ENCODE results near the gene D2HGDH.
"Not testable (repeated sequence)": the region's sequence is repeated elsewhere in the genome, so short reads cannot be mapped to it uniquely, and the experiment has no call there.

The D2HGDH gene

GRCh38 chr2:241768850-241769249 lies 34.4 kb downstream of the D2HGDH start:
- no peak for DNase-seq

- DNase-seq: no peak
These were observed 35.4 kb downstream of the D2HGDH start for GRCh38 chr2:241769819-241770184.

GRCh38 chr2:241770185-241770935 lies 35.9 kb downstream of the D2HGDH start:
- no peak for DNase-seq

DNA sequence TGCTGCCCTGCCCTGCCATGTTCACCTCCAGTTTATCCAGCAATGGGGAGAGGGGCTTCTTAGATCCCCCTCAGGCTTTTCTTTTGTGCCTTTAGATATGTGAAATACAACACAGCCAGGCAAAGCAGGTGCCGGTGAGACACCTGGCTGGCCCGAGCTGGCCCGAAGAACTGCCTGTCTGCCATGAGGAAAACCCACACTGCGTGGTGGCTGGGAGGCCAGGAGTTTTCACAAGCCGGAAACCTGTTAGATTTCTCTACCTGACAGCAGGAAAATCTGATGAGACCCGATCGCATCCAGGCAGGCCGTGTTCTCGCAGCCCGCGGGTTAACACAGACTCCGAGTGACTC lies 36.5 kb downstream of the D2HGDH start:
- no peak for DNase-seq

GRCh38 chr2:241771286-241772062 lies 37.0 kb downstream of the D2HGDH start:
- DNase-seq: no peak

GRCh38 chr2:241772063-241772499 lies 37.7 kb downstream of the D2HGDH start:
- DNase-seq: no peak

GRCh38 chr2:241773511-241774418 lies 39.3 kb downstream of the D2HGDH start:
- DNase-seq: no peak

DNA sequence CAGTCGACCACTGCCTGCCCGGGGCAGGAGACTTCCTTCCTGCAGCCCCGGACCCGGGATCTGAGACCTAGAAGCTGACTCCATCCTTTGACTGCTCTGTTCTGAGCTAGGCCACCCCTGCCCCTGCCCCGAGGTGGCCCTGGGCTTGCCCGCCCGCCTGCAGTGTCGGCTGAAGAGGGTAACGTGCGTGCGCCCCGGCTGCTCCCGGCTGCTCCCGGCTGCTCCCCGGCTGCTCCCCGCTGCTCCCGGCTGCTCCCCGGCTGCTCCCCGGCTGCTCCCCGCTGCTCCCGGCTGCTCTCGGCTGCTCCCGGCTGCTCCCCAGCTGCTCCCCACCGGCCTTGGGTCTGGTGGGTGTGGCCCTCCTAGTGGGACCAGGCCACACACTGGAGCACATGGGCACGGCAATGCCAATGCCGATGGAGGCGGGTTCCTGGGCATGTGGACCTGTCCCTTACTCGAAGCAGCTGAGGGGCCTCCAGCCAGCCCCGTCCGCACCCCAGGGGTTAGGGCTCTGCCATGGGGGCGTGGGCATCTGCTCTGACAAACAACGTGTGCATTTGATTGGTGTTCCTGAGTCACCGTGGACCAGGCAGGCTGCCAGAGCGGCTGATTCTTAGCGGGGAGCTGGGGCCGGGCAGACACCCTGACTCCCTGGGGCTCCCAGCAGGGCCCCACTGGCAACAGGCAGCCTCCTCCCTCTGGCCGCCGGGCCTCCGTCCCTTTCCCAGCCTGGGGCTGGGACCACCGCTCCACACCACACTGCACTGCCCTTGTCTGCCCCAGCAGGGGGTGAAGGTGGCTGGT lies 40.2 kb downstream of the D2HGDH start:
- DNase-seq: no peak

DNA sequence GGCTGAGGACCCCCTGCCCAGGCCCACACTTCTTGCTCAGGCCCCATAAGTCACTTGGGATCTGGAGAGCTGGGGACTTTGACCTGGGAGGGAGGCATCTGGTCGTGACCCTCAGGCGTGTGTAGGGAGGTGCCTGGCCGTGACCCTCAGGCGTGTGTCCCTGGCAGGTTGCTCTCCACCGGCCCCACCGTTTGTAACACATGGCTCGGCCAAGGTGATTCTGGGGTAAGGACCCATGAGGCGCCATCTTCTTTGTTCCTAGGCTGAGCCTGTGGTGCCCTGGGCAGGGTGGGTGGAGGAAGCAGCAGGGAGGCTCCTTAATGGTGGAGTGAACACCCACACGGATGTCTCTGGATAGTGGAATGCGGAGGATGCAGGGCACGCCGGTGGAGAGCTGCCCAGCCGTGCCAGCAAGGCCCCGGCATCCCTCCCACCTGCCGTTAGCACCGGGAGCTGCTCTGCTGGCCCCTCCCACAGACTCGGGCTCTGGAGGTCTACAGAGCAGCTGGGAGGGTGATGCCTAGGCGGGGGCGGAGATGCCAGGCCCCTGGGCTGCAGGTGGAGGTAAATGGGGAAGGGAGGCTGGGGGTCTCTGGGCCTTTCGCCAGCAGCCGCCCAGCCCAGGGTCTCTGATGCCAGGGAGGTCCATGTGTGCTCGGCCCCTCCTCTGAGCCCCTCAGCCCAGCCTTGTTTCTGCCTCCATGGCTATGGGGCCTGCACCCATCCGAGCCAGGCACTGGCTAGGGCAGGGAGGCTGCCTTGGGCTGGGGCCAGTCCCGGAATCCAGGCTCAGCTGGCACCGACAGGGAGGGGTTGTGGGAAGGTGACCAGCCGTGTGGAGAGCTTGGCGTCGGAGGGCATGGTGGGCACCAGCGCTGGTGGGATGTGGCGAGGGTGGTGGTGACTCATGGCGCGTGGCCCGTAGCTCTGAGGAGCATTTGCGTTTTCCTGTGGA lies 41.1 kb downstream of the D2HGDH start:
- DNase-seq: peak; percentile 64

DNA sequence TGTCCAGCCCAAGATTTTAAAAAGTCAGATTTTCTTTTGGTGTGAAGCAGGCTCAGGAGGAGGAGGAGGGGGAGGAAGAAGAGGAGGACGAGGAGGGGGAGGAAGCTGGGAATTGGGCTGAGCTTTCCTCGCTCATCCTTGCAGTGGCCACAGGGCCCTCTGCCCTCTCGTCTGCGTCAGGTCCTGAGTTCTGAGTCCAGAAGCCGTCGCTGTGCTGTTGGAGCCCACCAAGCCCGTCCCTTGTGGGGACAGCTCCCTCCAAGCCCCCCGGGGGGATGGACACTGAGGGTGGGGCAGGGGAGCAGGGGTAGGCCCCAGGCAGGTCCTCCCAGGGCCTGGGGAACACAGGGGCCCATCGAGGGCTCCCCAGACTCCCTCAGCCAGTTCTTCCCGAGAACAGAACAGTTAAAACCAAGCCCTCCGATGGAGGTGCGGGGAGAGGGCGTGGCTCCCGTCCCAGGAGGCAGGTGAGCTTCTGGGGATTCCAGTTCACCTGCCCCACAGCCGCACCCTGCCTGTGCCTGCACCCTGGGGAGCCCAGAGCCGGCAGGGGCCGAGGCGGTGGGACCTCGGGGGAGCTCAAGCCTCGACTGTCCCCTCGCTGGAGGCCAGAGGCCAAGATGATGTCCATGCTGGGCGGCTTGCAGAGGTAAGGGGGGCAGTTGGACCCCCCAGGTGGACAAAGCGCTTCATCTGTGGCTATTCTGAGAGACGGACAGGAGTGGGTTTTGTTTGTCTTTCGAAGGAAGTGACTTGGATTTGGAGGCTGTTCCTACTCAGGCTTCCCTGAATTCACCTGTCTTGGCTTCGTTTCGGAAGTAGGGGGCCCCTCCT lies 42.1 kb downstream of the D2HGDH start, which contains the start of gene GAL3ST2:
Gene GAL3ST2, plus strand, starts transcription at position 487 of the 834 bp plus-strand sequence. Its CDS starts 134 bp downstream, at position 621.
- no peak for DNase-seq

DNA sequence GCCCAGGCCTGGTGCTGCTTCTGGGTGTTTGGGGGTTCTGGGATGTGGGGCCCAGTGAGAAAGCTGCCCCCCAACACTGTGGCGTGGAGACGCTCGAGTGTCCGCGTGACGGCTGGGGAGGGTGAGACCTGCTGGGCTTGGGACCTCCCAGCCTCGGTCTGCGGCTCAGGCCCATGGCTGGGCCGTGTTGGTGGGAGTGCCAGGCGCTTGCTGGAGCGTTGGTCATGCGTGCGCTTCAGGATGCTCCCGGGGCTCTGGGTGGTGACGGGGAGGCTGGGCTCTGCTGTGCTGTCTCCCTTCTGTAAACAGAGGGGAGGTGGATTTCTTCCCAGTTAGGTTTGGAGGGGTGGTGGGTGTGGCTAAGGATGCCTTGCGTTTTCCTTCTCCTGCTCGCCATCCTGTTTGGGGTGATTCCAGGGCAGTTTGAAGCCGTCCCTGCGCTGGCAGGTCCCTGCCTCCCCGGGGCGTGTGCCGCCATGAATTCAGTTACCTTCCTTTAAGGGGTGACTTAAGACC lies 42.8 kb downstream of the D2HGDH start:
- no peak for DNase-seq

DNA sequence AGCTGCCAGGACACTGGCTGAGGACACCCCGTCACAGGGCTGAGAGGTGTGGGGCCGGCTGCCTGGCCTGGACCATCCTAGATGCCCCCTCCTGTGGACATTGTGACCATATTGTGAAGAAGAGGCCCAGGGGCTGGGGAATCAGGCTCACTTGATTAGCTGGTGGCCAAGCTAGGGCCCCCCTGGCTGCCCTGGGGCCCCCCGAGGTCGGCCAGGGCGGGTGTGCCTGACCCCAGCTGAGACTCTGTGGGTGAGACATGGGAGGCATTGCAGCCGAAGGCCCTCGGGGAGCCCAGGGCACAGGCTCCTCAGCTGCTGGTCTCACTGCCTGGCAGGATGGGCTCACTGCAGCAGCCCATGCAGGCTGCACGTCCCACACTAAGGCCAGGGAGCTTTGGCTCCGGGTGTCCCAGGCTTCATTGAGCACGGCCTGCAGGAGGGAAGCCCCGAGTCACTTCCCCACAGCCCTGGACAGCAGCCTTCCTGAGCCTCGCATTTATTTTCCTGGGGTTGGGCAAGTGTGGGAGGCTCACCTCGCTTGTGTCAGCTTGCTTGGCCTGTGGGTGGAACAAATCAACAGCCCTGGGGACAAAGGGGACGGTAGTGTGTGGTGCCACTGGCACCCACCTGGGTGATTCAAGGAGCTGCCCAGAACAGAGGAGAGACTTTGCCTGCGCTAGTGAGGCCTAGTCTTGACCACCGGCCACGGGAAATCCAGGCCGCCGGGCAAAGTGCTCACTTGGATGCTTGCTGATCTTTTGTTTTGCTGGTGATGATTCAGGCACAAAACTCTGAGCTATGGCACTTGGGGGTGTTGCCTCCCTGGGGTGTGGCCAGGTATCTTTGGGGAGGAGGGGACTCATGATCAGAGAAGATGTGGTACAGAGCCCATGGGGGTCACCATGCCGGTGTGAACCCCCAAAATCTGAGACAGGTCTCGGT lies 43.5 kb downstream of the D2HGDH start:
- no peak for DNase-seq

DNA sequence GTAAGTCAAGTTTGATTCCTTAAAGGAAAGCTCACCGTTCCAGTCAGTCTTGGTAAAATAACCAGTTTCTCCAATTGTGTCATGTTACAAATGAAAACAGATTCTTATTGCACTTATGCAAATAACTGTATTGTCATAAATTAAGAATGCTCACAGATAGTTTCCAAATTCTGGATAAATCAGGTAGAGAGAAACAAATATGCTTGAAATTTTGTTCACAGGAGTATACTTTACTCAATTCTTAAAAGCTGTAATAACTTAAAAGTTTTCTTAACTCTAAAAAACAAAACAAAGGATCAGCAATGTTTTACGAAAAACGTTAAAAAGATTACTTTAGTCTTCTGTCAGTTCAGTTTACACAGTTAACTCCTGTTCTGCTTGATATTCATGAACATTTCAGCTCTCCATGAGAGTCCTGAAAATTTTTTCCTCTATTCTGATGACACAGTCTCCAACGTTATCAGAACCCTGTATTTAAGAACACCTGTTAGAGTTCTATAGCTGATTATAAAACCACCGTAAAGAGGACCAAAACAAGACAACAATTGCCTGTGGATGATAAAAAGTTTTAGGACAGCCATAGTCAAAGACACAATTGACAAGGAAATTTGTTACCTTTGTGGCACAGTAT lies 46.6 kb downstream of the D2HGDH start:
- DNase-seq: no peak

DNA sequence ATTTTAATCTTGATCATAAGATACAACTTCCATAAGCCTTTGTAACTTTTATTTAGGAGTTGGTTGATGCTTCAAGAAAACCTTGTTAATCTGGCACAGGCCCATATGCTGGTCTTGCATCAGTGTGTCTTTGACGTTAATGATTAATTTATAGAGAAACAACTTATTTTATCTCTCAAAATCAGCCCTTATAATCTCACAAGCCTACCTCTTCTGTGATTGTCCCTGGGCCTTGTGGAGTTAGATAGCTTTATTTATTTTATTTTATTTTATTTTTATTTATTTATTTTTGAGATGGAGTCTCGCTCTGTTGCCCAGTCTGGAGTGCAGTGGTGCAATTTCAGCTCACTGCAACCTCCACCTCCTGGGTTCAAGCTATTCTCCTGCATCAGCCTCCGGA lies 47.6 kb downstream of the D2HGDH start:
- not testable (repeated sequence) for DNase-seq

DNA sequence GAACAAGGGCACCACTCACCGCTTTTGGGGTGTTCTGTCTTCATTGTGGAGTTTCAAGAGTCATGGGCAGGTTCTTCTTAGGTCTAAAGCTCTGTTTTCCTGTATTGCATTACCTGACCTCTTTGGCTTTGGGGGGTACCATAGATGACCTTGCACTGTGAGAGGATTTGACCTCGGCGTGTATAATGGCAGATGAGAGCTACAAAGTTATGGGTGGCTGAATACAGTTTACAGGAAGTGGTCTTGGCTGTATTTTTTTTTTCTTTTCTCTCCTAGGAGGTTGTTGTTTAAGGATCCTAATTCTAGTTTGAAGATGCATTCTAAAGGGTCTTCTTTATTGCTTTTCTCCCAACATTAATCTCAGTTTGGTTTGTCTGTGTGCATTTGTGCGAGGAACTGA lies 53.7 kb downstream of the D2HGDH start:
- no peak for DNase-seq

DNA sequence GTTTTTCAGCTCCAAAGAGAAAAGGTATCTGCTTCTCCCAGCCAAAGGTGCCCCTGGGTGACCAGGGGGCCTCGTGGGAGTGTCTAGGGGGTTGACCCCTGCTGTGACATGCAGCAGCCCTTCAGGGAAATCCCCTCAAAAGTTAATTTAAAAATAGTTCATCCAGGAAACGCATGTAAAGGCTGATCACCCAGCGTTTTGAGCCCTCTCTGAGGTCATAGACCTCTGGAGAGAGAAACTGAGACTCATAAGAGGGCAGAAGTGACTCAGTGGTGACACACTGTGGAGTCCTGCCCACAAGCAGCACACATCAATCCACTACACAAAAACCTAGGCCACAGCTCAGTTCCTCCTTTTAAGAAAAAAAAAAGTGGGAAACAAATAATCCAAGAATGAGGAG lies 54.1 kb downstream of the D2HGDH start:
- DNase-seq: no peak

- not testable (repeated sequence) for DNase-seq
These were observed 57.0 kb downstream of the D2HGDH start for GRCh38 chr2:241791385-241791784.

DNA sequence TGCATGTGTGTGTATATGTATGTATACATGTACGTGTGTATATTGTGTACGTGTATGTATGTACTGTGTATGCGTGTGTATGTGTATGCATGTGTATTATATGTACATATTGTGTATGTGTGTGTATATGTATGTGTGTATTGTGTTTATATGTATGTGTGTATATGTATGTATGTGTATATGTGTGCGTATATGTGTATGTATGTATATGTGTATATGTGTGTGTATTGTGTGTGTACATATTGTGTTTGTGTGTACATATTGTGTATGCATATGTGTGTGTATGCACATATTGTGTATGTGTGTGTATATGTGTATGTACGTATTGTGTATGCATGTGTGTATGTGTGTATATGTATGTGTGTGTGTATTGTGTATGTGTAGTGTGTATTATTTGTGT lies 59.0 kb downstream of the D2HGDH start:
- no peak for DNase-seq

All from right kidney (tissue), 1 donor.